HG02884 (cell line): ENCODE results near the gene RASL11A.

Experiments used
- ATAC-seq: cut with Tn5 transposase; IDR thresholded peaks from one replicate; pipeline ENCODE4 v1.9.1; 2021; ENCODE audit warnings: mild to moderate bottlenecking, moderate library complexity; ENCODE audit not compliant: unreplicated experiment

Gene RASL11A

GRCh38 chr13:27270594-27271520 is at the start of gene RASL11A:
Gene RASL11A (plus strand): TSS chr13:27270830. CDS start chr13:27270945, 115 bp downstream.
- peak; percentile 75 for ATAC-seq

GRCh38 chr13:27222100-27222499 is 48.5 kb upstream of the RASL11A start:
- ATAC-seq = peak; percentile 42

GRCh38 chr13:27226991-27227390 is 43.6 kb upstream of the RASL11A start:
- ATAC-seq = no peak

GRCh38 chr13:27228131-27228530 is 42.5 kb upstream of the RASL11A start:
- ATAC-seq = no peak

- ATAC-seq = no peak
These were observed 41.0 kb upstream of the RASL11A start for GRCh38 chr13:27229642-27230041.

- no peak for ATAC-seq
These were observed 36.7 kb upstream of the RASL11A start for GRCh38 chr13:27233964-27234363.

- ATAC-seq = no peak
These were observed 34.2 kb upstream of the RASL11A start for GRCh38 chr13:27236478-27236877.

- no peak for ATAC-seq
These were observed 27.9 kb upstream of the RASL11A start for GRCh38 chr13:27242702-27243101.

GRCh38 chr13:27245610-27246009 is 25.0 kb upstream of the RASL11A start:
- ATAC-seq = no peak

GRCh38 chr13:27250833-27251165 is 19.8 kb upstream of the RASL11A start:
- no peak for ATAC-seq

- ATAC-seq = peak; percentile 89
These were observed 19.2 kb upstream of the RASL11A start, which contains the start of gene RPL21 for GRCh38 chr13:27251166-27252091. Gene RPL21 (plus strand): TSS chr13:27251558. CDS start chr13:27253777, 2,219 bp downstream.

- no peak for ATAC-seq
These were observed 18.2 kb upstream of the RASL11A start for GRCh38 chr13:27252467-27252866.

- no peak for ATAC-seq
These were observed 13.4 kb upstream of the RASL11A start for GRCh38 chr13:27257233-27257568.

- no peak for ATAC-seq
These were observed 12.9 kb upstream of the RASL11A start for GRCh38 chr13:27257648-27258253.

GRCh38 chr13:27258637-27259386 is 11.8 kb upstream of the RASL11A start:
- ATAC-seq = no peak

GRCh38 chr13:27259831-27260230 is 10.8 kb upstream of the RASL11A start:
- no peak for ATAC-seq

- no peak for ATAC-seq
These were observed 9.2 kb upstream of the RASL11A start for GRCh38 chr13:27261396-27261795.

- ATAC-seq = no peak
These were observed 7.2 kb upstream of the RASL11A start for GRCh38 chr13:27263438-27263837.

- ATAC-seq = no peak
These were observed 6.4 kb upstream of the RASL11A start for GRCh38 chr13:27264181-27264580.

- no peak for ATAC-seq
These were observed 6.0 kb upstream of the RASL11A start for GRCh38 chr13:27264648-27265047.

- ATAC-seq = no peak
These were observed 3.7 kb upstream of the RASL11A start for GRCh38 chr13:27266917-27267316.
